IPS-18c (cell line): ENCODE data around the gene FAM180A.
"Not testable (repeated sequence)": the region's sequence is repeated elsewhere in the genome, so short reads cannot be mapped to it uniquely, and the experiment has no call there.

Experiments used
- H3K4me3 ChIP-seq: 2 replicates; pipeline ENCODE4 v1.7.0; 2013; ENCODE audit warnings: low read depth, mild to moderate bottlenecking, low read length, moderate library complexity; ENCODE audit not compliant: insufficient read depth
- H3K9me3 ChIP-seq: one replicate; pipeline ENCODE4 v1.6.1; 2013; ENCODE audit warnings: mild to moderate bottlenecking, low read length, moderate library complexity; ENCODE audit not compliant: control insufficient read depth, insufficient read depth

Gene FAM180A

GRCh38 chr7:135748770-135749169, at the start of gene FAM180A:
TSS of gene FAM180A (minus strand) at chr7:135748813. CDS start at chr7:135748580, 233 bp downstream.
- Histone ChIP-seq H3K9me3 (no peaks in the 10 kb centered on the region), H3K4me3 (no peak within 1 kb of the TSS)

- no peaks in the 10 kb centered on the region for H3K9me3 ChIP-seq
- H3K4me3 ChIP-seq, result no peak overlapping the region
Measured at GRCh38 chr7:135798095-135798494, 49.5 kb upstream of the FAM180A start.

GRCh38 chr7:135795846-135796570, 47.4 kb upstream of the FAM180A start:
- Histone ChIP-seq H3K4me3 (no peak overlapping the region), H3K9me3 (no peaks in the 10 kb centered on the region)

DNA sequence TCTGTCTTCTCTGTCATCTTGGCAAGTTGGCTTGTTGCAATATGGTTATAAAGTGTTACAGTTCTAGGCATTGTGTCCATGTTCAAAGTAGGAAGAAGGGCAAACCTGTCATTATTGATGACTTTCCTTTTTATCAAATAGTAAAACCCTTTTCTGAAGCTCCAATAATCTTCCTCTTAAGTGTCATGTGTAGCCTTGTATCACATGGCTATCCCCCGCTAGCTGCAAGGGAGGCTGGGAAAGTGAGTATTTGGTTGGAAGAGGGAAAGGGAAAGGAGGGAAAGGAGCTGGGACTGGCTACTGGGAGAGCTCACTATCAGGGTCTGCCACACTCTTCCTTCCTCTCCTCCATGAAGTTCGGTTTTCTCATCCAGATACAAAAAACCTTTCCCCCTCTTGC, 45.2 kb upstream of the FAM180A start:
- H3K4me3 ChIP-seq, result no peak overlapping the region
- no peaks in the 10 kb centered on the region for H3K9me3 ChIP-seq

GRCh38 chr7:135792866-135793265, 44.3 kb upstream of the FAM180A start:
- no peak overlapping the region for H3K4me3 ChIP-seq
- H3K9me3 ChIP-seq, result no peaks in the 10 kb centered on the region

DNA sequence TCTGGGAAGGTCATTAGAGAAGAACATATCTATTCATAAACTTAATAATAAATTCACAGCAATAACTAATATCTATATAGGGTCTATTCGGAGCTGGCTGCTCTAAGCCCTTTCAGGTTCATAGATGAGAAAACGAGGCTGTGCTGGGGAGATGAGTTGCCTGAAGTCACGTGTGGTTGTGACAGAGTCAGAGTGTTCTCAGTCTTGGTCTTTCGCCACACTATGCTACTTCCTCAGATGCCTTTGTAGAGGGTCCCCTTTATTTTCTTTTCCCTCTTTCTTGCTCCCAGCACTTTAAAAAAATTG, 43.7 kb upstream of the FAM180A start:
- H3K9me3 ChIP-seq, result no peaks in the 10 kb centered on the region

DNA sequence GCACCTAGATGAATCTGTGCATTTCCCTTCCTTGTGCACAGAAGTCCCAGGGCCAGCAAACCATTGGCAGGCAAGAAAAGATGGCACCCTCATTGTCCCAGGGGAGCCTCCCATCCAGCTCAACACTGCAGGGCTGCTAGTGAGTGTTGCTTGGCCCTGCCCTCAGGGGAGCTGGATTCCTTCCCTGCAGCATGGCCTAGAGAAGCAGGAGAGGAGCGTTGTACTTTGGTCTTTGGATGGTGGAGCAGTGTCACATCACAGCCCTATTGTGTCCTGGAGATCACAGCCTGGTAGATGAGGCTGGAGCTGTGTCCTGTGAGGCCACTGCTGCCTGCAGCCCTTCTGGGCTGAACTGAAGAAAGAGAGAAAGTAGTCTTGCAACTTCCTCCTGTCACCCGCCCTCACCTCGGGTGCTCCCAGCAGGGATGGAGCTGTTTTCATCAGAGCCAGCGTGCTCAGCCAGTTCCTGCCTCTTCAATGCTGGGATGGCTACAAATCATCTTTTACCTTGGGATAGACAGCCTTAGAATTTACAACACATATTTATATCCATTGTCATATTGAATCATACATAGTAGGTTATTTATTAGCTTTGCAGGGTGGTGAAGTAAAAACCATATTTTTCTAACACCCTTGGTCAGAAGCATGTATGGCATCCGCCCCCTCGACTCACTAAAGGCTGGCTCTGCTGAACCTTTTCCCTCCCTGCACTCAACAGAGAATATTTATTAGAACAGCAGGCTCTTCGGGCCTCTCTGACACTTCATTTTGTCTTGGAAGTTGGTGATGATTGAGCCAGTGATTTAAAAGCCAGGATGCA, 43.1 kb upstream of the FAM180A start:
- Histone ChIP-seq H3K9me3 (no peaks in the 10 kb centered on the region), H3K4me3 (no peak overlapping the region)

More for the DNA sequence above, 43.7 kb upstream of the FAM180A start:
- no peak overlapping the region for H3K4me3 ChIP-seq

DNA sequence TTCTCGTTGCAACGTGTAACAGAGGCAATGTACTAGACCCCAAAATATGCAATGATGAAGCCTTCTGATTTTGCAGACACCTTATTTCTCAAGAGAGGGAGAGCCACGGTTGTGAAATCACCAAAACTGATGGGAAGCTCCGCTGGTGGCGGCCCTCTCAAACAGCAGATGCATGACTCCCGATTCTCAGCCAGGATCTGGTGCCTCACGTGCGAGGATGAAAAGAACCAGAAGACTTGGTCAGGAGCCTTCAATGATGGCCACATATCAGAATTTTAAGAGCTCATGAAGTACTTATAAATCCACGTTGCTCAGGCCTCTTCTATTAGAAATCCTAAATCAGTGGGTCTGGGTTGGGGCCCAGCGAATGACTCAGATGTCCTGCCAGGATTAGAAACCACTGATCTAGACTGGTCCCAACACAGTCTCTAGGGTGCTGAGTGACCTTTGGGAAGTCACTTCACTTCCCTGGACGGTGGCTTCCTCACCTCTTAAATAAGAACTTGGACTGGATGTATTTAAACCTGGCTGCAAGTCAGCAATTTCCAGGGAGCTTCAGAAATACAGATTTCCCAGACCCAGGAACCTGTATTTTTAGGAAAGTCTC, 41.9 kb upstream of the FAM180A start:
- Histone ChIP-seq H3K4me3 (no peak overlapping the region), H3K9me3 (no peaks in the 10 kb centered on the region)

- Histone ChIP-seq H3K9me3 (no peaks in the 10 kb centered on the region), H3K4me3 (no peak overlapping the region)
Measured at GRCh38 chr7:135789956-135790355, 41.3 kb upstream of the FAM180A start.

DNA sequence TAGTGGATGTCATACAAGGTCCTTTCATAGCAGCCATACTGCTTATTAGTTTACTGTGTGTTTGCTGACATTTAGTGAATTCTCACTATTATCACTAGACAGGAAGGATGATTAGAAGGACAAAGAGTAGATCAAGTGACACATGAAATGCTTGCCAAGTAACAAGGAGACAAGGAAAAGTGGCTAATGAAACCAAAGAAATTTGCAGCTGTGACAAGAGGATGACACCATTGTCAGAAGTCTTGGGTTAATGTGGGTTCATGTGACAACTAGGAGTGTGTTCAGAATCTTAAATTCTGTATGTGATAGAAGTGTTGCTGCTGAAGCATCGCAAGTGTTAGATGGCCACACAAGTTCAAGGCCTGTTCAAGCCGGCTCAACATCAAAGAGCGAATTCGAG, 40.8 kb upstream of the FAM180A start:
- no peaks in the 10 kb centered on the region for H3K9me3 ChIP-seq

DNA sequence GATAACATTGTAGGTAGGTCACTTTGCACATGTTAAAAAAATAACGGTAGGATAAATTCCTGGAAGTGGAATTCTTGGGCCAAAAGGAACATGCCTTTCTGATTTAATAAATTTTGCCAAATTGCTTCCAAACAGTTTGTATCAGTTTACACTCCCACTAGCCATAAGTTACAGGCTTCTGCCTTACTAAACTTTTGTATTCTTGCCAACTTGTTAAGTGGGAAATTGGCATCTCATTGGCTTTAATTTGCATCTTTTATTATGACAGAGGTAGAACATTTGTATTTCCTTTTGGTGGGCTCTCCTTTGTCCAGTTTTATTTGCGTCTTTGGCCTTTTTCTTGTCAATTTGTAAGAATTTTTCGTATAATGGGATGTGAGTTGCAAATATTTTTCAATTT, 38.3 kb upstream of the FAM180A start:
- Histone ChIP-seq H3K4me3 (no peak overlapping the region), H3K9me3 (no peaks in the 10 kb centered on the region)

More for the DNA sequence above, 40.8 kb upstream of the FAM180A start:
- H3K4me3 ChIP-seq, result no peak overlapping the region

- H3K4me3 ChIP-seq, result no peak overlapping the region
- no peaks in the 10 kb centered on the region for H3K9me3 ChIP-seq
Measured at GRCh38 chr7:135785065-135785464, 36.5 kb upstream of the FAM180A start.

GRCh38 chr7:135784013-135784412, 35.4 kb upstream of the FAM180A start:
- H3K9me3 ChIP-seq, result no peaks in the 10 kb centered on the region
- no peak overlapping the region for H3K4me3 ChIP-seq

DNA sequence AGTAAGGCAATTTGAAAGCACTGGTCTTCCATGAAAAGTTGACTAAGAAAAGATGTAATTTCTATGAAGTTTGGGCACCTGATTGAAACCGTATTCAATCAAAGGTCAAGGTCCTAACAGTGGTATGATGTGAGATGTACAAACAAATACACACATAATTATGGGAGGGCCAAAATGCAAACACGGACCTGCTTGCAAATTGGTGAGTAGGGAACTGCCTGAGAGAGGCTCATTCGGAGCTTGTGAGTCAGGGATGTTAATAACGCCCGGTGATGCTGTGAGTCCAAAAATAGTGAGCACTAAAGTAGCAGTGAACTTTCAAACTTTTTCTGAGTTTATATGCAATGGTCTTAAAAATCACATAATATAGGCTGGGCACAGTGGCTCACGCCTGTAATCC, 34.2 kb upstream of the FAM180A start:
- Histone ChIP-seq H3K4me3 (no peak overlapping the region), H3K9me3 (no peaks in the 10 kb centered on the region)

GRCh38 chr7:135782377-135782776, 33.8 kb upstream of the FAM180A start:
- H3K4me3 ChIP-seq, result no peak overlapping the region

GRCh38 chr7:135777626-135778398, 29.2 kb upstream of the FAM180A start:
- H3K9me3 ChIP-seq, result no peaks in the 10 kb centered on the region
- H3K4me3 ChIP-seq, result no peak overlapping the region

More at GRCh38 chr7:135782377-135782776, 33.8 kb upstream of the FAM180A start:
- H3K9me3 ChIP-seq, result no peaks in the 10 kb centered on the region

DNA sequence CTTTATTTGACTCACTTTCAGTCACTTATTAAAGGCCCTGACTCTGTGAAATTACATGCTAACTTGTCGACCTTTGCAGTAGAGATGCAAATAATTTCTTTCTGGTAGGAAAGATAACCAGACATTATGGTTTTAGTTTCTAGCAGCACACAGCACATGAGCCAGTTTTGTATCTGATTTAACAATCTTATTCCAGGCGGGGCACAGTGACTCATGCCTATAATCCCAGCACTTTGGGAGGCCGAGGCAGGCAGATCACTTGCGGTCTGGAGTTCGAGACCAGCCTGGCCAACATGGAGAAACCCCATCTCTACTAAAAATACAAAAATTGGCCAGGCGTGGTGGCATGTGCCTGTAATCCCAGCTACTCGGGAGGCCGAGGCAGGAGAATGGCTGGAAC, 27.3 kb upstream of the FAM180A start:
- not testable (repeated sequence) for H3K9me3 ChIP-seq, H3K4me3 ChIP-seq
